Astrocyte of the hippocampus (primary cell): ENCODE results near the gene SEMA4A.
"Not testable (repeated sequence)": the region's sequence is repeated elsewhere in the genome, so short reads cannot be mapped to it uniquely, and the experiment has no call there.

Experiments
- DNase-seq: peaks from one replicate; pipeline ENCODE4 v3.0.0; 2011; ENCODE audit warnings: low read depth, low spot score

Gene SEMA4A

GRCh38 chr1:156118177-156118868 is 35.1 kb upstream of the SEMA4A start:
- DNase-seq: no peak

- DNase-seq: peak; percentile 74
These were observed 33.7 kb upstream of the SEMA4A start for GRCh38 chr1:156119503-156120209.

GRCh38 chr1:156120318-156120717 is 33.1 kb upstream of the SEMA4A start:
- DNase-seq: no peak

- DNase-seq: not testable (repeated sequence)
These were observed 32.4 kb upstream of the SEMA4A start for GRCh38 chr1:156121005-156121404.

- no peak for DNase-seq
These were observed 31.9 kb upstream of the SEMA4A start for GRCh38 chr1:156121457-156121856.

GRCh38 chr1:156122086-156122485 is 31.3 kb upstream of the SEMA4A start:
- no peak for DNase-seq

GRCh38 chr1:156122519-156123355 is 30.6 kb upstream of the SEMA4A start:
- DNase-seq: peak; percentile 93

- peak; percentile 99 for DNase-seq
These were observed 29.8 kb upstream of the SEMA4A start for GRCh38 chr1:156123356-156124196.

- no peak for DNase-seq
These were observed 28.6 kb upstream of the SEMA4A start for GRCh38 chr1:156124557-156125483.

GRCh38 chr1:156125544-156125943 is 27.8 kb upstream of the SEMA4A start:
- DNase-seq: not testable (repeated sequence)

GRCh38 chr1:156126043-156126629 is 27.2 kb upstream of the SEMA4A start:
- peak; percentile 99 for DNase-seq

GRCh38 chr1:156126630-156127534 is 26.5 kb upstream of the SEMA4A start:
- DNase-seq: peak; percentile 79

- DNase-seq: no peak
These were observed 25.1 kb upstream of the SEMA4A start for GRCh38 chr1:156128308-156128653.

GRCh38 chr1:156128654-156129597 is 24.5 kb upstream of the SEMA4A start:
- DNase-seq: peak; percentile 75

GRCh38 chr1:156129687-156130577 is 23.5 kb upstream of the SEMA4A start:
- DNase-seq: peak; percentile 99

- no peak for DNase-seq
These were observed 22.8 kb upstream of the SEMA4A start for GRCh38 chr1:156130578-156130942.
